Effector CD8-positive, alpha-beta T cell (primary cell): ENCODE measurements around the gene JPH3.
"Not testable (repeated sequence)": the region's sequence is repeated elsewhere in the genome, so short reads cannot be mapped to it uniquely, and the experiment has no call there.

Source experiments
- DNase-seq: peaks from one replicate; lab custom pipeline; 2025; lab: John Stamatoyannopoulos, UW

JPH3 gene

DNA sequence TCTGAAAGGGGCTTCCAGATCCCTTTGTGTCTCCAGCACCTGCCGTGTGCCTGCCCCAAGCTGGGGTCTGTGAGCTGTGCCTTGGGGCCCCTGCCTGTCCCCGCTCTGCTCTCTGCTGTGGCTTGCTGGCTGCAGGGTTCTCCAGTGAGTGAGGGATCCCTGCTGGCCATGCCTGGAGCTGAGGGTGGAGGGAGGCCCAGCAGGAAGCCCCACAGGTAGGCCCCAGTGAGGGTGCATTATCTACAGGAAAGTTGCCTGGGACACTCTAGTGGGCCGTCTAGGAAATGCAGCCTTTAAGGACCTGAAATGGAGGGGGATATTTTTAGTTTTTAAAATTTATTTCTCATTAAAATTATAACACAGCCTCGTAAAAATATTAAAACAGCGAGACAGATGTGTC is 50.9 kb downstream of the JPH3 start:
- no peak for DNase-seq

DNA sequence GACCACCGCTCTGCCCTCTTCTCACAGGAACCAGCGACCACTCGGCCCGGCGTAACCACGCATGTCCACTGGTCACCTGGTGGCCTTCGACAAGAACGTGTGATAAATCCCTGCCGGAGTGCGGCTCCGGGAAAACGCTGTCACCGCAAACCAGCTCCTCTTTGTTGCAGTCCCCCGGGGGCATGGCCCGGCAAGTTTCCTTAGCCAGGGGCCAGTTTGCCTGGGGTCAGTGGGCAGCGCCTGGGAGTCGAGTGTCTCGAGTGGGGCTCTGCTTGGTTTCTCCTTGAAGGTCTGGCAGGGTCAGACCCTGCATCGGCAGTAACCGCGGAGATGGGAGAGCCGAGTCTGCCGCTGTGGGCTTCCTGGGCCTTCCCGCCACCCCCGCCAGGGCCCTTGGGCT is 52.5 kb downstream of the JPH3 start:
- no peak for DNase-seq

DNA sequence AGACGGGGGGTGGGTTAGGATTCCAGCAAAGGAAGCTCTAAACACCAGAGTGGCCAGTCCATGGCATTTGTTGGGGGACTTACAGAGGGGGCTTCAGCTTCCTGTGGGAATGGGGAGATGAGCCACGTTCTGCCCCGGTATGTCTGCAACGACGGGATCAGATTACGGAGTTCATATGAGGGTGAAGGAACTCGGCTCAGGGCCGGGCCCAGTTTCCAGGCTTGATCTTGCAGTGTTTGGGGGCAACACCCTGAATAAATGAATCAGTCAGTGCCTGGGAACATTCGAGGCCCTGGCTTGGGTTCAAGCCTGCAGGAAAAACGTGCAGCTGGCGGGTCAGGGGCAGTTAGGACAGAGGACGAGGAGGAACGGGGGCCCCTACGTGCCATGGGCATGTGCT is 54.0 kb downstream of the JPH3 start:
- DNase-seq = no peak

DNA sequence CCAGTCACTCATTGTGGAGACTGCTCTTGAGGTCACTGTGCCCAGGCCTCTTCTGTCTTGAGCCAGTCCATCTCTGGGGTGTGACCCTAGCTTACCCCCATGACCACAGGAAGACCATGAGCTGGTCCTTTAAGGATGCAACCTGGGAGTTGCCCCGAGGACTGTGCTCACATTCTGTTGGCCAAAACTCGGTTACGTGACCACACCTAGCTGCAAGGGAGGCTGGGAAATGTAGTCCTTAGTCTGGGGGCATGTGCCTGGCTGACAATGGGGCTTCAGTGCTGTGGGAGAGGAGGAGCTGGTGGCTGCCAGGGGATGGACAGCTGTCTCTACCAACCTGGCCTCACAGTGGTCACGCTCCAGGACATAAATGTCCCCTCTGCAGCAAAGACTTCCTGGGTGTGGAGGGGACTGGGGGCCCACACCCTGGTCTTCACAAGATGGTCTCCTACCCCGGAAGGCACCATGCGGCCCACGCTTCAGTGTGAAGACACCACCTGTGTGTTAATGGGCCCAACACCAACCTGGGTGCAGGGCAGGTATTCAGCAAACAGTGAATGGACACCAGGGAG is 55.4 kb downstream of the JPH3 start:
- no peak for DNase-seq

DNA sequence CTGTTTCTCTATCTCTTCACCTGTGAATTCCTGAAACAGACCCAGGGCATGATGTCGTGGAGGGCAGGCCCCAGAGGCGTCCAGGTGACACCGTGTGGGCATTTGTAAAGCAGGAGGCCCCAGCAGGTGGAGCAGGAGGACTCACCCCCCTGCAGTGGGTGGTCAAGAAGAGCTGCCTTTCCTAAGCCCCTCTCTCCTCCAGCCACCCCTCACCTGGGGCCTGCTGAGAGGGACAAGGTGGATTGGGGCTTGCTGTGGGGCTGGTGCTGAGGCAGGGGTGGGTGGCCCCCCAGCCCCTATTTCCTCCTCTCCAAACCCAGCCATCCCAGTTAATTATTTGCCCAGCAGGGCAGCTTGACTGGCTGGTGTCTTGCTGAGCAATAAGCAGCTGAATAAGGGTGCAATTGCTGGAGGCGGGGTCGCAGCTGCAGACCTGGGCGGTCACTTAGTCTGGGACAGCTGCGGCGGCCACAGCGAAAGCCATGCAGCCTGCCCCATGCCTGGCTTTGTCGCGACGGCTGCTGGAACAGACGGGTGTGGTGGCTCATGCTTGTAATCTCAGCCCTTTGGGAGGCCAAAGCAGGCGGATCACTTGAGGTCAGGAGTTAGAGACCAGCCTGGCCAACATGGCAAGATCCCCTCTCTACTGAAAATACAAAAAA is 56.4 kb downstream of the JPH3 start:
- no peak for DNase-seq

DNA sequence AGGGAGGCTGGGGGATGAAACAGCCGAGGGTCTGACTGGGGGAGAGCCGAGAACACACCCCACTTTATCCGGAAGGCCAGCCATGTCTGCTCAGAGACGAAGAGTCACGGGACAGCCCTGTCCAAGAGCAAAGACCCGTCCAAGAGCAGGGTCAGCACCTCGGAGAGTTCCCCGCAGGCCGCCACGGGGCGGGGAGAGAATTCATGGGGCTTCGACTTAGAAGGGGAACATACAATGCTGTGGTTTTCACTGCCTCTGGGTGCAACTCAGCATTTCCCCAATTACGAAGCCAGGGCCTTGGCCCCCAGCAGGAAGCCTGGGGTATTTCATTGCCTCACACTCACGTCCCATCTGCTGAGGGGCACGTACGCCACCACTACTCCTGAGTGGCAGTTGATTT is 59.3 kb downstream of the JPH3 start:
- DNase-seq = no peak

DNA sequence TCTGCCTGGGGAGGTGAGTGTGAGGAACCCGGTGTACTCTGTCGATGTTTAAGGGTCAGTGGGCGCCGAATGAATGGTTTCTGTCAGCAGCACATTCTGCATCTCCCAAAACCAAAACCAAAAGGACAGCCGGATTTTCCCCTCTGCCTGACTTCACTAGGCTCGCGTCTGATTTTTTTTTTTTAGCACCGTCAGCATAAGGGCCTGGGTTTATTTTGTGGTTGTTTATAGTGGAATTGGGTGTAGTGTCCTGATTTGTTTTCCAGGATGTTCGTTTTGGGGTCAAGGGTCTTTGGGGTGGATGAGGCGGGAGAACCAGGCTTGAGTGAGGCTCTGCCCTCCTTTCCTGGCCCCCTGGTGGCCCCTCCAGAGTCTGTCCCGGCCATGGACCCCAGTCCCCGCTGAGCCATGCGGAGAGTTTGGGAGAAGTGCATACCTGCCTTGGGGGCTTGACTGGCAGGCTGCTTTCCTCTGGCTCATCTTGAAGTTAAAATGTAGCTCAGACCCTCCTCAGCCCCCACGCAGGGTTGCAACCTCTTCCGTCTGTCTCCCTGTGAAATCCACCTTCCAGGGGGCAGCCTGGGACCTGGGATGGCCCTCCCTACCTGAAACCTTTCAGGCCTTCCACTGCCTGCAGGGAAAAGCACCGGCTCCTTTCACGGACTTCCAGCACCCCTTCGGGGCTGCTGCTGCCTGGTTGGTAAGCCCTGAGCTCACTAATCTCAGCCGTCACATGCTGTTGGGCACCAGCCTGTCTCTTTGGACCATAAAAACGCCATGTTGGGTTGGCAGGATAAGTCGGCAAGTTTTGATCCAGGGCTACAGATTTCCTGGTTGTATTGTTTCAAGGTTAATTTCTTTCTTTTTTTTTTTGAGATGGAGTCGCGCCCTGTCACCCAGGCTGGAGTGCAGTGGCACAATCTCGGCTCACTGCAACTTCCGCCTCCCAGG is 60.2 kb downstream of the JPH3 start:
- no peak for DNase-seq

DNA sequence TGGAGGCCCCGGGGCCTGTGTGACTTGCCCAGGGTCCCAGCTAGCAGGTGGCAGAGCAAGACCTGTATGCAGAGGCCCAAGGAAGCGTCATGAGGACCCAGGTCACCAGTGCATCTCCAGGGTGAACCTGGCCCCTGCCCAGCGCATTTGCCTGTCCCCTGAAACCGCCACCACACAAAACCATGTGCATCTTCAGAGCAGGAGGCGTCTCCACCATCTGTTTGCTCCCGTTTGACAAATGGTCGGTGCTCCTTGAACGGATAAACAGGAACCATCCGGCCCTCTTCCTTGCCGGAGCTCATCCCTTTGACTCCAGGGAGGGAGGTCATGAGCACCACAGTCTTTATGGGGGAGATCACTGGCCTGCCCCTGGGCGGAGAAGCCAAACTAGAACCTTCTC is 62.5 kb downstream of the JPH3 start:
- no peak for DNase-seq

DNA sequence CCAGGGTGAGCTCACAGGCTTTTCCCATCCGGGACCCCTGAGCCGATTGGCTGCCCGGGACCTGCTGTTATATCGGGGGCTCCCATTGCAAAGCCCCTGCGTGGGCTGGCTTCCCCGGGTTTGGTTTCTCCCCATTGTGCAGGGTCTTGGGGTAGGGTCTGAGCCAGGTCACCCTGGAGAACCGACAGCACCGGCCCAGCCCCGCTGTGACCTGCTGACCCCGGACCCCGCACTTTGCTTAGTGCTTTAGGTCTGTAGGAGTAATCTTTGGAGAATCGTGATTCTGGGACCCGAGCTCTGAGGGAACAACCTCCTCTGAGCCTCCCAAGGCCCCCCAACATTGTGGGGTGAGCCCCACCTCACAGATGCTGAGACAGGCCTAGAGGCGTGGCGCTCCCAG is 62.9 kb downstream of the JPH3 start:
- DNase-seq = no peak

DNA sequence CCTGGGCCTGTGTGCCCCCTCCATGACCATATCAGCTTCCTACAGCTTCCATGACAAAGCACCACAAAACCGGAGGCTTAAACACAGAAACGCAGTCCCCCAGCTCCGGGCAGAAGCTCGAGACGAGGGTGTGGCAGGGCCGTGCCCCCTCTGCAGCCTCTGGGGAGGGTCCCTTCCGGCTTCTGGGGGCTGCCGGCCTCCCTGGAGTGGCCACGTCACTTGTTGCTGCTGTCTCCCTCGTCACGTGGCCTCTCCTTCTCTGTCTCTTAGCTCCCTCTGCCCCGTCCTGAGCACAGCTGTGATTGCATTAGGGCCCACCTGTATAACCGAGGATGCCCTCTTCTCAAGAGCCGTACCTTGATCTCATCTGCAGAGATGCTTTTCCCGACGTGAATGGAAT is 64.6 kb downstream of the JPH3 start:
- DNase-seq = no peak

DNA sequence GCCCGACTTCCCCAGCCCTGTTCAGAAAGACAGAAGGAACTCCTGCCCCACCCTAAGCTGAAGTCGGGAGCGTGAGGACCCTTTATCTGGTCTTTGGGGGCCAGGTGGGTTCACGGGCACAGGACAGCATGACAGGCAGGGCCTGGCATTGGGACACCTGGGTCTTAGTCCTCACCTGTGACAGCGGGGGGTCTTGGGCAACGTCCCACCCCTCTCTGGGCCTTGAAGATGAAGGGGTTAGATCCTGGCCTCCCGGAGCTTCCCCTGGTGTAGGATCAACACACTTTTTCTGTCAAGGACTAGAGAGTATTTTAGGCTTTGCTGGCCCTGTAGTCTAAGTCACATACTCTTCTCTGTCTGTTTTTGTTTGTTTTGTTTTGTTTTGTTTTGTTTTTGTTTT is 65.1 kb downstream of the JPH3 start:
- DNase-seq = no peak

DNA sequence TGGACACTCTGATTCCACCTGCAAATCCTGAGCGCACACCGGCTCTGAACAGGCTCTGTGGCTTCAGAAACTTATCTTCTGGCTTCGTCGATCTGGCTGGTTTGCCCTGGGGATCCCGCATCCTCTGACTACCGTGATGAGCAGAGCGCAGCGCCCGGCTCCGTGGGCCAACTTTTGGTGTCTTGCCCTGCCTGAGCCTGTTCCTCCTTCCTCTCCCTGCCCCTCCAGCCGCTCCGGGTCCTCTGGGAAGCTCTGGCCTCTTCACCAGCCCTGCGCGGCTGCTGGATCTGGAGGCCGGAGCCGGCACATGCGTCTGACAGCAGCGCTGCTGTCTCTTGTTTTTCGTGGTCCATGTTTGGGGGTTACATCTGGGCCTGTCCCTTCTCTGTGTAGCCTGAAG is 65.6 kb downstream of the JPH3 start:
- DNase-seq = no peak

DNA sequence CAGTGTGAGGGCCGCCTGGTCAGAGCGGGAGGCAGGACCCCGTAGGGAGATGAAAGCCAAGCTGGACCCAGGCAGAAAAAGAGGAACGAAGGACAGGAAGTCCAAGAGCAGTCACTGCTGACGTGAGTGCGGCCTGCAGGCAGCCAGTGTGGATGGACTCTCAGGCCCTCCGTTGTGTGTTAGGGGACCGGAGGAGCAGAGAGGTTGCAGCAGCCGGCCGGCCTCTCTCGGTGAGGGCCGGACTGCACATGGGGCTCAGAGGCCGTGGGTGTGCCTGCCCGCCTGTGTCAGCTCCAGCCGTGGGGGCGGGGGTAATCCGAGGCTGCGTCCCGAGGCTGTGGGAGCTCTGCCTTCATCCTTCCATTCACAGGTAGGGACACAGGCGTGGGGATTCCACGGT is 67.4 kb downstream of the JPH3 start:
- no peak for DNase-seq

DNA sequence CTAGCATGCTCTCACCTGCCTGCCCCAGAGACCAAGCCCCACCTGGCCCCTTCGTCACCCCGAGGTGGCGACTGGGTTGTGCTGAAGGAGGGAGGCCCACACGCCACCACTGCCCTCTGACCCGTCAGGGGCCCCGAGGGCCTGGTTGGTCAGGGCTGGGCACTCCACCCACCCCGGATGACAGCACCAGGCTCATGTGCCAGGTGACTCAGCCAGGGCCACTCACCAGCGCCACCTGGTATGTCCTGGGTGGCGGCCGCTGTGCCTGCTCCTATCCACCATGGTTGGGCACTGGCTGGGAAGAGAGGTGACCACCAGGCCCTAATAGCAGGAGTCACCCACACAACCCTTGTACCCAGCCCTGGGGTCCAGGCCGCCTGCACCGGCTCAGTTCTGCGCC is 68.9 kb downstream of the JPH3 start:
- no peak for DNase-seq

DNA sequence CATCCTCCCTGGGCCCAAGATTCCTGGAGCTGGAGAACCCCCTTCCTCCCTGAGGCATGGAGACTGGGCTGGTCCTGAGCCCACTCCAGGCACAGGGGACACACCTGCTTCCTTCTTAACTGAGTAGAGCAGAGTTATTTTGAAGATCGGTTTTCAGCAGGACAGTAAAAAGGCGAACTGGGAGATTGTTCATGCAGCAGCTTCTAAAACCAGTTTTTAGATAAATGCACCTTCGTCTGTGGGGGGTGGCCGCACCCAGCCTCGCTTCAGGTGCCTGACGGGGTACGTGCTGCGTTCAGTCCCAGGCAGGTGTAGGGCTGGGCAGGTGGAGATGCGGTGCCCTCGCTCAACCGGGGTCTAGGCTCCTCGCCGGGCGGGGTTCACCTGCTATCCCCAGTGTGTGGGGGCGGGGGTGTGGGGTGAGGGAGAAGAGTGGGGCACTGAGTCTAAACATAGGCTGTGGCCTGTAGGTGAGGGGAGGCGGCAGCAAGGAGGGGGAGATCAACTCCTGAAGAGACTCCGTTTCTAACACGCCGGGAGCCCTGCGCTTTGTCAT is 69.5 kb downstream of the JPH3 start:
- no peak for DNase-seq

DNA sequence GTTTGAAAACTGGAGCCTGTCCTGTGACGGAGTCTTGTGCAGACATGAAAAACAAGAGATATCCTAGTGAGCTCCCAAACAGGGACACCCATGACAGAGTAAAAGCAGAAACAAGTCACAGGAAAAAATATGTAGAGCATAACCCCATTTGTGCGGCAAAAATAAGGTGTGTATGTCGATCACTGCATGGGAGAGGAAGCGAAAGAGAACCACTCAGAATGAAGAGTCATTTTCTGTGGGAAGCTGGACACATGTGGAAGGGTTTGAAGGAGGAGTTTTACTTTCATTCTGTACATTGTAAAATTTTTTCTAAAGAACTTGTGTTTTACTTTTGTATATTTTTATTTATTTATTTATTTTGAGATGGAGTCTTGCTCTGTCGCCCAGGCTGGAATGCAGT is 72.1 kb downstream of the JPH3 start:
- no peak for DNase-seq

DNA sequence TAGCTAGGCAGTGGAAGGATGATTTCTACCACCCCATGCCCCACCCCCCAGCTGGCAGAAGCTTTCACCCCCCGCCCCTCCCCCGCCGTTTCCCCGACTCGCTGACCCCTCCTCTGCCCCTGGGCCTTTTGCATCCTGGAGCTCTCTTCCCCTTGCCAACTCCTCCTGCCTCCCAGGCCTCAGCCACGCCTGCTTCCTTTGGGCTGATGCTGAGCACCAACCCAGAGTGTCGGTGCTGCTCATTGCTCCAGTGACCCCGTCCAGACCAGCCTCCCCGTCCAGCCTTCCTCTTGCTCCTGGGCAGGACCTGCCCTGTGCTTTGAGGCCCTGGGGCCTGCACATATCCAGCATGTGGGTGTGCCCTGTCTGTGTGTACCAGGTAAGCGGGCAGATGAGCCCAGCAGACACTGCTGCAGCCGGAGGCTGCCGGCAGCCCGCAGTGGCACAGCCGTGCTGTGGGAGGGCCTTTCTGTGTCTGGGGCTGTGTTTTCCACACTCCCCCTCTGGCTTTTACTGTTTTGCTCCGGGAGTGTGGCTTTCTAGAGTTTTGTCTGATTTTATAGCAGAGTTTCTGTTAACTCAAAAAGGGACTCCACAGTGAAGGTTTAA is 72.9 kb downstream of the JPH3 start:
- no peak for DNase-seq

DNA sequence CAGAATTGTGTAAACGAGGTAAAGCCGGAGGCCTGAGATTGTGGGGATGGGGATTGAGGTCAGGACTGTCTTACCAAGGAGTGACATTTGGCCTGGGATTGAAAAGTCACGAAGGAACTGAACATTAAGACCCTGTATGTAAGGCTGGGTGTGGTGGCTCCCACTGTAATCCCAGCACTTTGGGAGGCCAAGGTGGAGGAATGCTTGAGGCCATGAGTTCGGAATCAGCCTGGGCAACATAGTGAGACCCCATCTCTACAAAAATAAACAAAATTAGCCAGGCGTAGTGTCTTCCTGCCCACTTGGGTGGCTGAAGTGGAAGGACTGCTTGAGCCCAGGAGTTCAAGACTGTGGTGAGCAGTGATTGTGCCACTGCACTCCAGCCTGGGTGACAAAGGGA is 75.5 kb downstream of the JPH3 start:
- no peak for DNase-seq

DNA sequence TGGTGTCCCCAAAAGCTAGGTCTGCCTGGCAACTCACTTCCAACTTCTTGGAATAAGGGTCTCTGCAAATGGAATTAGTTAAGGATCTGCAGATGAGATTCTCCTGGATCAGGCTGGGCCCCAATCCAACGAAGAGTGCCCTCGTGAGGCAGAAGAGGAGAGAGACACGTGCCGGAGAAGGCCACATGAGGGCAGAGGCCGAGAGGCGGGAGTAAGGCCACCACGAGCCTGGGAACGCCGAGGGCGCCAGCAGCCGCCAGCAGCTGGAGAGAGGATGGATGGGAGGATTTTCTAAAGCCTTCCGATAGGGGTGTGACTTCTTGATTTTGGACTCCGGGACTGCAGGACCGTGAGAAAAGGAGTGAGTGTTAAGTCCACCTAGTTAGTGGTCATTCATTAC is 76.3 kb downstream of the JPH3 start:
- no peak for DNase-seq

DNA sequence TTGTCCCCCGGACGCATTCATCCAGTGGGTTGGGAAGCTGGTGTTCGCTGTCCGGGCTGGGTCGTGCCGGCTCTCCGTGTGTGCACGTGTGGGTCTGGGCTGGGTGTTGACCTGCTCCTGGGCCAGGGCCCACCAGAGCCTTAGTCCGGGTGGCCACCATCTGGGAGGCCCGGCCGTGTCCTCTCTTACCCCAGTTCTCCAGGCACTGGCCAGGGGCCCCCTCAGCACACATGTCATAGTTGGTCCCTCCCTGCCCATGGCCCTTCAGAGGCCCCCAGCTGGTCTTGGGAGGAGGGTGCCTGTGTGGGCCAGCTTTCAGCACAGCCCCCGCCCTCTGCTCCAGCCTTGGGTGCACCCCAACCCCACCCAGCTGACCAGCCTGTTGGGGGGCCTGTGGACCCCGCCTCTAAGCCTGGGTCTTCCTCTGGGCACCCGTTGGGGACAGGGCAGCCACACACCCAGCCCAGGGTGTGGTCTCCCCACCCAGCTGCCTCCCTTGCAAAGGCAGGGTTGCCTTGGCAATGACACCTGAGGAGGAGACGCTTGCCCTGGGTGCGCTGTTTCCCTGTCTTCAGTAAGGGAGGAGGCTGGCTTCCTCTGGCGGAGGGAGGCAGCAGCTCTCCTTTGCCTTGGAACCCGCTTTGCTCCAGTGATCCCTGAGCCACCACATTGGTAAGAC is 77.4 kb downstream of the JPH3 start:
- DNase-seq = no peak

DNA sequence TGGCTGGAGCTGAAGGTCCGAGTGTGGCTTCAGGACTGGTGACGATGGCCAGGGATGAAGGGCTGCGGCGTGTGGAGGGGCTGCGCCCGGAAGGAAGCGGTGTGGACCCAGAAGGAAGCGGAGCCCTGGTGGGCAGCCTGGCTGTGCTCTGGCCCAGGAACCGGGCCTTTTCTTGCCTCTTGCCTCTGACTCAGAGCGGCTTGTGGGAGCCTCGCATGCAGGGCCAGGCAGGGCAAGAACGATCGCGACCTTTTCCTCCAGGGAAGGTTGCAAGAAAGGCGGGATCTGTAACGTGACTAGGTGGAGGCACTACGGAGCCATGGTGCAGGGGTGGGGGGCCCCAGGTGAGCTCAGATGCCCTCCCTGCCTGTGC is 78.0 kb downstream of the JPH3 start:
- no peak for DNase-seq

DNA sequence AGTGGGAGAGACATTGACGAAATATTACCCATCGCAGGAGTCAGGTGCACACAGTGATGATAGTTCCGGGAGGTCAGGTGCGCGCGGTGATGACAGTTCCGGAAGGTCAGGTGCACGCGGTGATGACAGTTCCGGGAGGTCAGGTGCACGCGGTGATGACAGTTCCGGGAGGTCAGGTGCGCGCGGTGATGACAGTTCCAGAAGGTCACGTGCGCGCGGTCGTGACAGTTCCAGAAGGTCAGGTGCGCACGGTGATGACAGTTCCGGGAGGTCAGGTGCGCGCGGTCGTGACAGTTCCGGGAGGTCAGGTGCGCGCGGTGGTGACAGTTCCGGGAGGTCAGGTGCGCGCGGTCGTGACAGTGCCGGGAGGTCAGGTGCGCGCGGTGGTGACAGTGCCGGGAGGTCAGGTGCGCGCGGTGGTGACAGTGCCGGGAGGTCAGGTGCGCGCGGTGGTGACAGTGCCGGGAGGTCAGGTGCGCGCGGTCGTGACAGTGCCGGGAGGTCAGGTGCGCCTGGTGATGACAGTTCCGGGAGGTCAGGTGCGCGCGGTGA is 78.8 kb downstream of the JPH3 start:
- not testable (repeated sequence) for DNase-seq
